ENCODE data around the gene SDCCAG8.

The SDCCAG8 gene

DNA sequence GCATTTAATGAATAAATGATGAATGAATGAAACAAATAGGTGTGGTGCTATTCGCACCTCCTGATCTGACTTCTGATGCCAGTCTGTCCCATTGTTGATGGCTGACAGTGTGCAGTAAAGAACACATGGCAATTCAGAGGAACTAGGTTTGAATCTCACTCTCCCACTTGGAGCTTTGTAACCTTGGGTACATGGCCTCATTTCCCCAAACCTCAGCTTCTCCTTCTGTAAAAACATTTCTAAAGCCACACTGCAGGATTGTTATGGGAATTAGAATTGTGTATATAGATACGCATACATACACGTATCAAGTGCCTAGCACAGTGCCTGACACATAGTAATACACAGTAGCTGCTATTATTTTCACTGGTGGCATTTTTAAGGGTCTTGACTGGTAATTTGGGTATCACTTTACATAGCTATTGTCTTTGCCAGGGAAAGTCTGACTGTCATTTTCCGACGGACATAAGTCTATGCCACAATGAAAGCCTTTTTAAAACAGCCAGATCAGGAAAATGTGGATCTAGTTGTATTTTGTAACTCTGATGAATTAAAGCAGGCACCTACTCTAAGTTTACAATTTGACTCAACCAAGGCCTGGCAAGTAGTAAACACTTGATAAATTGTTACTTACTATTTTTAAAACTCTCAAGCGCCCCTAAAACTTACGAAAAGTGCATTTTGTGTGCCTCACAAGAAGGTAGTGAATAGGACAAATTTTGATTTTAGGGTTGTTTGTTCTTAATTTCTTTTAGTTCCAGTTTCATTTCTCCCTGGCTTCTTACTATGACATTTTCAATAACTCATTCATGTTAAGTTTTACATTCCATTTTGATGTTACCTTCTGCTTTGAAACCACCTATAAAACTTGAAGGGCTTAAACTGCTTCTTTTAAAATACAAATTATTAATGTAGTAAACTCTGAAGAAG is 164.4 kb downstream of the SDCCAG8 start:
- Histone ChIP-seq H3K4me3 (ENCODE audit: low read depth, low read length) (no peak overlapping the region), H3K9ac (no peak overlapping the region), H3K36me3 (ENCODE audit: control insufficient read depth, insufficient read depth, low read length) (no peaks in the 10 kb centered on the region), H3K79me2 (no peaks in the 10 kb centered on the region), H3K4me1 (no peaks in the 10 kb centered on the region), H3K9me3 (ENCODE audit: control insufficient read depth, low read length) (no peaks in the 10 kb centered on the region), H3K27me3 (ENCODE audit: control insufficient read depth, insufficient read depth, low read length) (no peaks in the 10 kb centered on the region), H2AFZ (no peak overlapping the region), H3K27ac (no peak overlapping the region), H3K4me2 (ENCODE audit: low read length) (no peak overlapping the region)
- TF ChIP-seq, protein P1, sequence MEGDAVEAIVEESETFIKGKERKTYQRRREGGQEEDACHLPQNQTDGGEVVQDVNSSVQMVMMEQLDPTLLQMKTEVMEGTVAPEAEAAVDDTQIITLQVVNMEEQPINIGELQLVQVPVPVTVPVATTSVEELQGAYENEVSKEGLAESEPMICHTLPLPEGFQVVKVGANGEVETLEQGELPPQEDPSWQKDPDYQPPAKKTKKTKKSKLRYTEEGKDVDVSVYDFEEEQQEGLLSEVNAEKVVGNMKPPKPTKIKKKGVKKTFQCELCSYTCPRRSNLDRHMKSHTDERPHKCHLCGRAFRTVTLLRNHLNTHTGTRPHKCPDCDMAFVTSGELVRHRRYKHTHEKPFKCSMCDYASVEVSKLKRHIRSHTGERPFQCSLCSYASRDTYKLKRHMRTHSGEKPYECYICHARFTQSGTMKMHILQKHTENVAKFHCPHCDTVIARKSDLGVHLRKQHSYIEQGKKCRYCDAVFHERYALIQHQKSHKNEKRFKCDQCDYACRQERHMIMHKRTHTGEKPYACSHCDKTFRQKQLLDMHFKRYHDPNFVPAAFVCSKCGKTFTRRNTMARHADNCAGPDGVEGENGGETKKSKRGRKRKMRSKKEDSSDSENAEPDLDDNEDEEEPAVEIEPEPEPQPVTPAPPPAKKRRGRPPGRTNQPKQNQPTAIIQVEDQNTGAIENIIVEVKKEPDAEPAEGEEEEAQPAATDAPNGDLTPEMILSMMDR (IDR thresholded peaks at IDR 0.05): no peak

GRCh38 chr1:243420946-243421685 is 165.3 kb downstream of the SDCCAG8 start:
- no peaks in the 10 kb centered on the region for H3K79me2 ChIP-seq
- H3K4me2 ChIP-seq (ENCODE audit: low read length): no peak overlapping the region
- H3K9ac ChIP-seq: no peak overlapping the region
- no peaks in the 10 kb centered on the region for H3K9me3 ChIP-seq (ENCODE audit: control insufficient read depth, low read length)
- H3K27ac ChIP-seq: no peak overlapping the region
- no peaks in the 10 kb centered on the region for H3K36me3 ChIP-seq (ENCODE audit: control insufficient read depth, insufficient read depth, low read length)
- no peak overlapping the region for H2AFZ ChIP-seq
- H3K4me1 ChIP-seq: no peaks in the 10 kb centered on the region
- TF ChIP-seq, protein P1 (IDR thresholded peaks at IDR 0.05): no peak
- H3K27me3 ChIP-seq (ENCODE audit: control insufficient read depth, insufficient read depth, low read length): no peaks in the 10 kb centered on the region
- no peak overlapping the region for H3K4me3 ChIP-seq (ENCODE audit: low read depth, low read length)

GRCh38 chr1:243421784-243422183 is 165.9 kb downstream of the SDCCAG8 start:
- Histone ChIP-seq H3K4me1 (no peaks in the 10 kb centered on the region), H3K79me2 (no peaks in the 10 kb centered on the region), H3K27me3 (ENCODE audit: control insufficient read depth, insufficient read depth, low read length) (no peaks in the 10 kb centered on the region), H3K9me3 (ENCODE audit: control insufficient read depth, low read length) (no peaks in the 10 kb centered on the region), H3K9ac (no peak overlapping the region), H3K27ac (no peak overlapping the region), H3K4me2 (ENCODE audit: low read length) (no peak overlapping the region), H3K36me3 (ENCODE audit: control insufficient read depth, insufficient read depth, low read length) (no peaks in the 10 kb centered on the region), H2AFZ (no peak overlapping the region), H3K4me3 (ENCODE audit: low read depth, low read length) (no peak overlapping the region)
- TF ChIP-seq, protein P1 (IDR thresholded peaks at IDR 0.05): no peak

DNA sequence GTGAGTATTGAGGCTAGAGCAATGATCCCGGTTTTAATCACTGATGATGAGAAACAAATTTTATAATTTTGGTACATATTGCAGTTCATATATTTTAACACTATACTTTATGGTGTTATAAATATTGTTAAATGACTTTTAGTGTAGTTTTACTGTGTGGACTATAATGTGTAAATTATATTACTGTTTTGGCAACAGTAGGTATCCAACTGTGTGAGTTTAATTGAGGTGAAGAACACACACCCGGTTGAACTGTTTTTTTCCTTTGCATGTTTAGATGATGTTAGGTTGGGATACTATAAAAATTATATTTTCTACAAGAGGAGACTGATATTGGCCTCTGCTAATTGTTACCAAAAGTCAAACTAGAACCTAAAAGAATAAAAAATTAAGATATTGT is 166.5 kb downstream of the SDCCAG8 start:
- H3K4me1 ChIP-seq: no peaks in the 10 kb centered on the region
- H3K9ac ChIP-seq: no peak overlapping the region
- no peak overlapping the region for H3K27ac ChIP-seq

More for the DNA sequence above, 166.5 kb downstream of the SDCCAG8 start:
- H3K4me2 ChIP-seq (ENCODE audit: low read length): no peak overlapping the region
- TF ChIP-seq, protein P1 (IDR thresholded peaks at IDR 0.05): no peak
- no peak overlapping the region for H3K4me3 ChIP-seq (ENCODE audit: low read depth, low read length)
- H3K27me3 ChIP-seq (ENCODE audit: control insufficient read depth, insufficient read depth, low read length): no peaks in the 10 kb centered on the region
- no peak overlapping the region for H2AFZ ChIP-seq
- H3K9me3 ChIP-seq (ENCODE audit: control insufficient read depth, low read length): no peaks in the 10 kb centered on the region
- no peaks in the 10 kb centered on the region for H3K36me3 ChIP-seq (ENCODE audit: control insufficient read depth, insufficient read depth, low read length)
- no peaks in the 10 kb centered on the region for H3K79me2 ChIP-seq
